Lower leg skin (tissue), 4 donors: ENCODE results near the gene RAP1GAP. TPM values are rescaled to one million over a fixed set of nuclear protein-coding genes. Genes with fewer than 3 reads are reported as not detected.

Experiments used
- DNase-seq, 2 donors: peaks; one replicate each; pipeline ENCODE4 v3.0.0-alpha.2; 2019; ENCODE audit warnings: low spot score in 2 of 2
- H3K4me3 ChIP-seq: fragments of 200-600 bp; sonication (generic); 2 replicates; pipeline ENCODE4 v1.5.1; 2017; ENCODE audit warnings: mild to moderate bottlenecking, low read depth; ENCODE audit not compliant: poor library complexity, severe bottlenecking
- CTCF ChIP-seq, 3 donors: fragments of 450-650 bp; IDR thresholded peaks; one replicate each; pipeline ENCODE4 v1.5.1; 2016; ENCODE audit warnings: antibody characterized with exemption in 3 of 3, mild to moderate bottlenecking in 3 of 3, moderate library complexity in 2 of 3
- POLR2A ChIP-seq, 2 donors: fragments of 450-650 bp; IDR thresholded peaks; one replicate each; pipeline ENCODE4 v1.6.1; 2016 to 2017; ENCODE audit warnings: antibody characterized with exemption in 2 of 2, mild to moderate bottlenecking in 1 of 2, moderate library complexity in 1 of 2
- WGBS, 2 donors: methylation state at CpG; one replicate each; pipeline ENCODE4 v1.1.5; 2018; 5-methylcytosine and 5-hydroxymethylcytosine counted together
- intact Hi-C: fragments of 100-400 bp; cut with DNase I; formaldehyde crosslinking; loops from one replicate; pipeline ENCODE4 v1.15.0; 2023; ENCODE audit warnings: low total_unique reads
- total RNA-seq, 4 donors: library from RNA; depleted of rRNA; stranded (reverse); fragments of >200 nt; gene quantifications; one replicate each; pipeline ENCODE4 v1.1.0, GENCODE V29; 2016

Gene RAP1GAP
- total RNA-seq, 4 donors from 2014 or later: 1.3 to 4.0 (median 2.6) TPM

- 59 to 60% methylated on average over 3 of the region's 3 CpGs for WGBS, 2 donors
- intact Hi-C loops: no loop called here
- no peak overlapping the region for H3K4me3 ChIP-seq
- no peak for TF ChIP-seq CTCF (IDR thresholded peaks at IDR 0.05)
- no peak for TF ChIP-seq POLR2A (IDR thresholded peaks at IDR 0.05)
- DNase-seq: no peak
These were observed 89.4 kb downstream of the RAP1GAP start for GRCh38 chr1:21579791-21580190.

GRCh38 chr1:21577933-21578332, 91.2 kb downstream of the RAP1GAP start:
- intact Hi-C loops: no loop called here
- 84 to 88% methylated on average over 9 of the region's 9 CpGs for WGBS, 2 donors
- TF ChIP-seq POLR2A (IDR thresholded peaks at IDR 0.05) (no peak), CTCF (IDR thresholded peaks at IDR 0.05) (no peak)
- no peak for DNase-seq
- H3K4me3 ChIP-seq: no peak overlapping the region

GRCh38 chr1:21577324-21577723, 91.8 kb downstream of the RAP1GAP start:
- TF ChIP-seq CTCF (IDR thresholded peaks at IDR 0.05) (no peak), POLR2A (IDR thresholded peaks at IDR 0.05) (no peak)
- 86 to 92% methylated on average over 14 to 17 of the region's 26 CpGs for WGBS, 2 donors
- no peak overlapping the region for H3K4me3 ChIP-seq
- no peak for DNase-seq
- intact Hi-C loops: no loop called here

GRCh38 chr1:21576798-21577187, 92.4 kb downstream of the RAP1GAP start:
- DNase-seq: no peak
- WGBS, 2 donors: 92 to 94% methylated on average over 5 of the region's 5 CpGs
- TF ChIP-seq POLR2A (IDR thresholded peaks at IDR 0.05) (no peak), CTCF (IDR thresholded peaks at IDR 0.05) (no peak)
- H3K4me3 ChIP-seq: no peak overlapping the region
- intact Hi-C loops: no loop called here

GRCh38 chr1:21576031-21576797, 92.9 kb downstream of the RAP1GAP start:
- intact Hi-C loops: no loop called here
- no peak for TF ChIP-seq POLR2A (IDR thresholded peaks at IDR 0.05)
- no peak for TF ChIP-seq CTCF (IDR thresholded peaks at IDR 0.05)
- H3K4me3 ChIP-seq: no peak overlapping the region
- no peak for DNase-seq
- WGBS, 2 donors: 88 to 96% methylated on average over 7 of the region's 7 CpGs
